ENCODE data around the gene FLAD1.

DNA sequence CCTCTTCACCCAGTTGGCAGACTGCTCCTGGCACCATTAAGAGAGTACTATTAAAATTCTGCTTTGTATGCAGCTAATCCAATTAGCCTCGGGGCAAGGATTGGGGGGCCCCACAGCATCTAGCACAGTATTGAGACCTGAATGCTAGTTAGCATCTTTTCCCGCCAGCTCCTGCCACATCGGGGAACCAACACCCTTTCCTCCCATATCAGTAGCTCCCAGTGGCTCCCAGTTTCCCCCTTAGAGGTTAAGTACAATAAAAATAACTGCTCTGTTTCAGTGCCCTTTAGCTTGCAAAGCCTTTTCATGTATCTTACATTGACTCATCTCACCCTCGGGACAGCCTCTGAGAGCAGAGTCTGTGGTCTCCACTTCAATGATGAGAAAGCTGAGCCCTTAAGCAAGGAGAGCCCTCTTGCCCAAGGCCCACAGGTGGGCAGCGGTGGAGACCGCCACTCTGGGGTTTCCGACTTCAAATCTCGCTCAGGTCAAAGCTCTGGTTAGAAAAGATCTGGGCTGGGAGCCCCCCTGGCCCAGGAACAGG, 42.4 kb upstream of the FLAD1 start:
- TF ChIP-seq, protein P1, sequence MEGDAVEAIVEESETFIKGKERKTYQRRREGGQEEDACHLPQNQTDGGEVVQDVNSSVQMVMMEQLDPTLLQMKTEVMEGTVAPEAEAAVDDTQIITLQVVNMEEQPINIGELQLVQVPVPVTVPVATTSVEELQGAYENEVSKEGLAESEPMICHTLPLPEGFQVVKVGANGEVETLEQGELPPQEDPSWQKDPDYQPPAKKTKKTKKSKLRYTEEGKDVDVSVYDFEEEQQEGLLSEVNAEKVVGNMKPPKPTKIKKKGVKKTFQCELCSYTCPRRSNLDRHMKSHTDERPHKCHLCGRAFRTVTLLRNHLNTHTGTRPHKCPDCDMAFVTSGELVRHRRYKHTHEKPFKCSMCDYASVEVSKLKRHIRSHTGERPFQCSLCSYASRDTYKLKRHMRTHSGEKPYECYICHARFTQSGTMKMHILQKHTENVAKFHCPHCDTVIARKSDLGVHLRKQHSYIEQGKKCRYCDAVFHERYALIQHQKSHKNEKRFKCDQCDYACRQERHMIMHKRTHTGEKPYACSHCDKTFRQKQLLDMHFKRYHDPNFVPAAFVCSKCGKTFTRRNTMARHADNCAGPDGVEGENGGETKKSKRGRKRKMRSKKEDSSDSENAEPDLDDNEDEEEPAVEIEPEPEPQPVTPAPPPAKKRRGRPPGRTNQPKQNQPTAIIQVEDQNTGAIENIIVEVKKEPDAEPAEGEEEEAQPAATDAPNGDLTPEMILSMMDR (IDR thresholded peaks at IDR 0.05 in 2 of 3, conservative IDR thresholded peaks at IDR 0.05 in 1 of 3; ENCODE audit: borderline replicate concordance in 1 of 3, insufficient read depth in 1 of 3, low read depth in 2 of 3, low read length in 2 of 3): no peak
- no peak for TF ChIP-seq SRF (IDR thresholded peaks at IDR 0.05; ENCODE audit: low read depth)
- TF ChIP-seq, protein P2, sequence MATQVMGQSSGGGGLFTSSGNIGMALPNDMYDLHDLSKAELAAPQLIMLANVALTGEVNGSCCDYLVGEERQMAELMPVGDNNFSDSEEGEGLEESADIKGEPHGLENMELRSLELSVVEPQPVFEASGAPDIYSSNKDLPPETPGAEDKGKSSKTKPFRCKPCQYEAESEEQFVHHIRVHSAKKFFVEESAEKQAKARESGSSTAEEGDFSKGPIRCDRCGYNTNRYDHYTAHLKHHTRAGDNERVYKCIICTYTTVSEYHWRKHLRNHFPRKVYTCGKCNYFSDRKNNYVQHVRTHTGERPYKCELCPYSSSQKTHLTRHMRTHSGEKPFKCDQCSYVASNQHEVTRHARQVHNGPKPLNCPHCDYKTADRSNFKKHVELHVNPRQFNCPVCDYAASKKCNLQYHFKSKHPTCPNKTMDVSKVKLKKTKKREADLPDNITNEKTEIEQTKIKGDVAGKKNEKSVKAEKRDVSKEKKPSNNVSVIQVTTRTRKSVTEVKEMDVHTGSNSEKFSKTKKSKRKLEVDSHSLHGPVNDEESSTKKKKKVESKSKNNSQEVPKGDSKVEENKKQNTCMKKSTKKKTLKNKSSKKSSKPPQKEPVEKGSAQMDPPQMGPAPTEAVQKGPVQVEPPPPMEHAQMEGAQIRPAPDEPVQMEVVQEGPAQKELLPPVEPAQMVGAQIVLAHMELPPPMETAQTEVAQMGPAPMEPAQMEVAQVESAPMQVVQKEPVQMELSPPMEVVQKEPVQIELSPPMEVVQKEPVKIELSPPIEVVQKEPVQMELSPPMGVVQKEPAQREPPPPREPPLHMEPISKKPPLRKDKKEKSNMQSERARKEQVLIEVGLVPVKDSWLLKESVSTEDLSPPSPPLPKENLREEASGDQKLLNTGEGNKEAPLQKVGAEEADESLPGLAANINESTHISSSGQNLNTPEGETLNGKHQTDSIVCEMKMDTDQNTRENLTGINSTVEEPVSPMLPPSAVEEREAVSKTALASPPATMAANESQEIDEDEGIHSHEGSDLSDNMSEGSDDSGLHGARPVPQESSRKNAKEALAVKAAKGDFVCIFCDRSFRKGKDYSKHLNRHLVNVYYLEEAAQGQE (IDR thresholded peaks at IDR 0.05; ENCODE audit: low read depth): no peak
- no peak for TF ChIP-seq RAD21 (IDR thresholded peaks at IDR 0.05; ENCODE audit: low read depth)
- TF ChIP-seq YY1 (IDR thresholded peaks at IDR 0.05; ENCODE audit: extremely low read depth, insufficient replicate concordance, low read depth, low read length): no peak
- no peak for TF ChIP-seq POLR2A (IDR thresholded peaks at IDR 0.05; ENCODE audit: borderline replicate concordance, extremely low read depth, insufficient read depth, insufficient read length)
- no peak for TF ChIP-seq EZH2 (IDR thresholded peaks at IDR 0.05)
- TF ChIP-seq SIN3A (IDR thresholded peaks at IDR 0.05; ENCODE audit: low read depth): no peak

Measured in HCT116 (cell line).